ENCODE measurements around the gene TXNRD2.

The TXNRD2 gene

DNA sequence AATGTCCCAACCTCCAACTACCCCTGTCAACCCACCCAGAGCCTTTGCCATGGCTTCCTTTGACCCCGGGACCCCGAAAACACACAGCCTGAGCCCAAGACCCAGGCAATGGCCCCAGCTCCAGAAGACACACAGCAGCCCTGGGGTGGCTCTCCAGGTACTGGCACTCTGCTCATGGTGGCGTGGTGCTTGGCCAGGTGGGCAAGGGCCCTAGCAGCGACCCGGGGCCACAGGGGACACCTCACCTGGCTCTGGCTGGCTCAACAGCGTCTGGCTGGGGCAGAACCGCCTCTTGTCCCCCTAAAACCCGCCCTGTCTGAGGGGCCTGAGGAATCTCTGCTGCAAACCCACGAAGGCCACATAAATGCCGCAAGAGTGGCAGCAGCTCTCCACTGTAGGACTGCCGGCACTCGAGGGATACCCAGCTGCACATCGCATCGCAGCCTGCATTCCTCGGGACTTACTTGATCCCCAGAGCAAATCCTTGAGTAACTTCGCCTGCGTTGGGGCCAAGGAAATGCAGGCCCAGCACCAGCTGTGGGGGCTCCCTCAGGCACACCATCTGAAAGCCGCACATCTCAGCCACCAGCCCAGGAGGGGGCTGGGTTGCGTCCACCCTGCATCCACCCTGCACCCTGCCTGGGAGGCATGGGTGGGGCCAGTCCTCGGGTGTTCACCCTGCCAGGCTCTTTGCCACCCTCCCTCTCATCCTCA is 63.8 kb downstream of the TXNRD2 start:
- Histone ChIP-seq H4K91ac (ENCODE audit: low read depth, low read length, poor library complexity) (peak overlapping the region; percentile 96), H3K14ac (ENCODE audit: low read length) (no peak overlapping the region), H3K9me3 (replicated peaks in 1 of 2; ENCODE audit: control insufficient read depth in 2 of 2, insufficient read depth in 1 of 2, low read depth in 1 of 2, low read length in 2 of 2) (no peaks in the 10 kb centered on the region), H2AK5ac (ENCODE audit: low read depth, low read length) (peak overlapping the region; percentile 93), H3K27me3 (ENCODE audit: control insufficient read depth in 3 of 3, insufficient read depth in 3 of 3, low read depth in 1 of 3, low read length in 3 of 3) (no peaks in the 10 kb centered on the region), H2BK120ac (ENCODE audit: low read depth, low read length) (peak overlapping the region; percentile 83), H3K79me1 (ENCODE audit: low read depth, low read length) (peaks cover 15% of the 10 kb centered on the region), H2BK15ac (ENCODE audit: low read length) (peak overlapping the region; percentile 93), H3K9ac (ENCODE audit: low read depth, low read length, poor library complexity) (peak overlapping the region; percentile 51), H2BK5ac (ENCODE audit: low read length) (no peak overlapping the region), H3K4ac (ENCODE audit: low read length) (peak overlapping the region; percentile 5), H3K27ac (replicated peaks; ENCODE audit: low read length) (no peak overlapping the region), H2AFZ (ENCODE audit: low read length) (no peak overlapping the region), H2BK12ac (ENCODE audit: low read length) (peak overlapping the region; percentile 14), H3K4me2 (ENCODE audit: insufficient read depth, low read length, poor library complexity, severe bottlenecking) (no peak overlapping the region), H3K36me3 (replicated peaks in 1 of 2; ENCODE audit: control insufficient read depth in 2 of 2, insufficient read depth in 2 of 2, low read length in 2 of 2) (peaks cover 0 to 3% of the 10 kb centered on the region in 2 donors), H3K4me3 (ENCODE audit: low read length in 2 of 2) (peak overlapping the region in 1 of 2 donors; percentile 3), H4K8ac (ENCODE audit: low read depth, low read length) (no peak overlapping the region), H3K23ac (ENCODE audit: low read depth, low read length, poor library complexity) (peak overlapping the region; percentile 90), H3K18ac (ENCODE audit: low read length) (peak overlapping the region; percentile 39), H3K4me1 (ENCODE audit: control insufficient read depth in 2 of 2, insufficient read depth in 1 of 2, low read depth in 1 of 2, low read length in 2 of 2) (peaks cover 43 to 58% of the 10 kb centered on the region in 2 donors)
- DNase-seq (ENCODE audit: low spot score), result no peak
- no CpG with 5 or more reads among the region's 20 CpGs for WGBS, 2 donors (ENCODE audit: extremely low coverage in 2 of 2, insufficient read length in 2 of 2, insufficient replicate concordance in 1 of 2)

DNA sequence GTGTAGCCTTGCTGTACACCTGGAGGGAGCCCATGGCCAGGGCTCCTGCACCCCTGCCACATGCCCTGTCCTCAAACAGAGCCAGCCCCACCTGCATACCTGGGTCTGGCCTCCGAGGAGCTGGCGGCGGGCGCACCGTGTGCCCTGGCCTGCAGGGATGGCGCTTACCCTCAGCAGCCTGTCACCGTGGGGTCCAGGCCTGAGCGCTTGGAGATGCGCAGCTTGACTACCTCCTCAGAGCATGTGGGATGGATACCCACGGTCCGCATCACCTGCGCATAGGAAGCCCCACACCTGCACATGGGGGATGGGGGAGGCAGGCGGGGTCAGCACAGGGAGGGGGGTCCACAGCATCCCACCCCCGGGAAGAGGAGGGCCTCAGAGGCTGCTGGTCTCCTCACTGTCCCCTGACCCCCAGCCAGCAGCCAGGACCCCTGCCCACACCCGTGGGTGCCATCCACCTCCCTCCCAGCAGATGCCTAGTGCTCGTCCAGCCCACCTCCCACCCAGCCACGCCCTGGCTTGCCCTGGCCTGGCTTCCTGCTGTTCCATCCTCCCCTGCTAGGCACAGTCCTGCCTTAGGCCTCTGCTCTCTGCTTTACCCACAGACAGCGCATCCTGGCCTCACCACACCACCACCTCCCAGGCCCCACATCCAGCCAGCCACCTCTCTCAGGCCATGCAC is 64.5 kb downstream of the TXNRD2 start:
- Histone ChIP-seq H3K9ac (ENCODE audit: low read depth, low read length, poor library complexity) (no peak overlapping the region), H3K79me1 (ENCODE audit: low read depth, low read length) (peaks cover 15% of the 10 kb centered on the region), H3K18ac (ENCODE audit: low read length) (peak overlapping the region; percentile 75), H3K4me1 (ENCODE audit: control insufficient read depth in 2 of 2, insufficient read depth in 1 of 2, low read depth in 1 of 2, low read length in 2 of 2) (peaks cover 42 to 54% of the 10 kb centered on the region in 2 donors), H2AK5ac (ENCODE audit: low read depth, low read length) (peak overlapping the region; percentile 93), H3K4me2 (ENCODE audit: insufficient read depth, low read length, poor library complexity, severe bottlenecking) (no peak overlapping the region), H3K9me3 (replicated peaks in 1 of 2; ENCODE audit: control insufficient read depth in 2 of 2, insufficient read depth in 1 of 2, low read depth in 1 of 2, low read length in 2 of 2) (no peaks in the 10 kb centered on the region), H2BK120ac (ENCODE audit: low read depth, low read length) (peak overlapping the region; percentile 83), H4K8ac (ENCODE audit: low read depth, low read length) (no peak overlapping the region), H3K23ac (ENCODE audit: low read depth, low read length, poor library complexity) (peak overlapping the region; percentile 86), H3K27me3 (ENCODE audit: control insufficient read depth in 3 of 3, insufficient read depth in 3 of 3, low read depth in 1 of 3, low read length in 3 of 3) (no peaks in the 10 kb centered on the region), H2BK12ac (ENCODE audit: low read length) (peak overlapping the region; percentile 14), H4K91ac (ENCODE audit: low read depth, low read length, poor library complexity) (peak overlapping the region; percentile 96), H3K27ac (replicated peaks; ENCODE audit: low read length) (no peak overlapping the region), H2AFZ (ENCODE audit: low read length) (no peak overlapping the region), H2BK15ac (ENCODE audit: low read length) (peak overlapping the region; percentile 93), H3K36me3 (replicated peaks in 1 of 2; ENCODE audit: control insufficient read depth in 2 of 2, insufficient read depth in 2 of 2, low read length in 2 of 2) (peaks cover 0 to 3% of the 10 kb centered on the region in 2 donors), H3K14ac (ENCODE audit: low read length) (peak overlapping the region; percentile 87), H3K4ac (ENCODE audit: low read length) (no peak overlapping the region), H2BK5ac (ENCODE audit: low read length) (peak overlapping the region; percentile 93), H3K4me3 (ENCODE audit: low read length in 2 of 2) (no peak overlapping the region)
- no CpG with 5 or more reads among the region's 18 CpGs for WGBS, 2 donors (ENCODE audit: extremely low coverage in 2 of 2, insufficient read length in 2 of 2, insufficient replicate concordance in 1 of 2)
- no peak for DNase-seq (ENCODE audit: low spot score)

DNA sequence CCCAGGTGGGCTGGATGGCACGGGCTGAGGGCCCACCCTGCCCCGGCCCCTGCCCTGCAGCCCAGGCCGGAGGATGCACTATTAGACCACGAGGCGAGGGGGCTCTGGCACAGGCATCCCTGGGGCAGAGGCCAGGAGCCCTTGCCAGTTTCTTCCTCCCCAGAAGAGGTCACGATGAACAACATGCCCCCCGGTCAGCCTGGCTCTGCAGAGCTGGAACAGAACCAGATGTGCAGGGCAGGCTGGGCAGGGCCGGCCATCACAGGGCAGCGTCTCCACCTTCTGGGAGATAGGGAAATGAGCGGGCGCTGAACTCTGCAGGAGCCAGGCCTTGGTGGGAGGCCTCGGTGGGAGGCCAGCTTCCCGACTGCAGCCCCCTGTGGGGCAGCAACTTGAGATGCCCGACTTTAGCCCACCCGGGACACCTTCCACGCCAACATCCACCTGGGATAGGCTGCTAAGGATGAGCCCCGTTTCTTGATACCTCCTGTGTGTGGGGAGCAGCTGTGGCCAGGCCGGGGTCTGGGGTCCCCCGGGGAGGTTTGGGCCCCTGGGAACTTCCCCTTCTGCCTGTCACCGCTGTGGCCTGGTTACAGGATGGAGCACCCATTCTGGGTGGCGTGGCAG is 65.2 kb downstream of the TXNRD2 start:
- Histone ChIP-seq H4K8ac (ENCODE audit: low read depth, low read length) (no peak overlapping the region), H3K18ac (ENCODE audit: low read length) (peak overlapping the region; percentile 84), H3K79me1 (ENCODE audit: low read depth, low read length) (peaks cover 15% of the 10 kb centered on the region), H2AK5ac (ENCODE audit: low read depth, low read length) (peak overlapping the region; percentile 99), H3K27me3 (ENCODE audit: control insufficient read depth in 3 of 3, insufficient read depth in 3 of 3, low read depth in 1 of 3, low read length in 3 of 3) (no peaks in the 10 kb centered on the region), H2AFZ (ENCODE audit: low read length) (no peak overlapping the region), H3K9me3 (replicated peaks in 1 of 2; ENCODE audit: control insufficient read depth in 2 of 2, insufficient read depth in 1 of 2, low read depth in 1 of 2, low read length in 2 of 2) (no peaks in the 10 kb centered on the region), H3K36me3 (replicated peaks in 1 of 2; ENCODE audit: control insufficient read depth in 2 of 2, insufficient read depth in 2 of 2, low read length in 2 of 2) (peaks cover 0 to 3% of the 10 kb centered on the region in 2 donors), H3K4me1 (ENCODE audit: control insufficient read depth in 2 of 2, insufficient read depth in 1 of 2, low read depth in 1 of 2, low read length in 2 of 2) (peaks cover 35 to 47% of the 10 kb centered on the region in 2 donors), H3K4me3 (ENCODE audit: low read length in 2 of 2) (no peak overlapping the region), H3K23ac (ENCODE audit: low read depth, low read length, poor library complexity) (peak overlapping the region; percentile 86), H3K4me2 (ENCODE audit: insufficient read depth, low read length, poor library complexity, severe bottlenecking) (no peak overlapping the region), H4K91ac (ENCODE audit: low read depth, low read length, poor library complexity) (no peak overlapping the region), H2BK15ac (ENCODE audit: low read length) (no peak overlapping the region), H2BK12ac (ENCODE audit: low read length) (no peak overlapping the region), H3K14ac (ENCODE audit: low read length) (no peak overlapping the region), H2BK5ac (ENCODE audit: low read length) (peak overlapping the region; percentile 93), H3K27ac (replicated peaks; ENCODE audit: low read length) (no peak overlapping the region), H3K9ac (ENCODE audit: low read depth, low read length, poor library complexity) (no peak overlapping the region), H3K4ac (ENCODE audit: low read length) (no peak overlapping the region), H2BK120ac (ENCODE audit: low read depth, low read length) (no peak overlapping the region)
- no CpG with 5 or more reads among the region's 21 CpGs for WGBS, 2 donors (ENCODE audit: extremely low coverage in 2 of 2, insufficient read length in 2 of 2, insufficient replicate concordance in 1 of 2)
- DNase-seq (ENCODE audit: low spot score), result no peak

All from neuronal stem cell (in vitro differentiated cells).